ENCODE measurements around the gene SEC24B.
A peak's percentile ranks its signal among the peaks of the same experiment; 100 is the strongest.

SEC24B gene

GRCh38 chr4:109433205-109434006 lies at the start of gene SEC24B:
Gene SEC24B (plus strand): TSS chr4:109433815. CDS start chr4:109433870, 55 bp downstream.
- peak; percentile 87 for DNase-seq (ENCODE audit: low spot score)
- peak; percentile 84 for FAIRE-seq

GRCh38 chr4:109383823-109384222 lies 49.8 kb upstream of the SEC24B start:
- FAIRE-seq, result no peak
- no peak for DNase-seq (ENCODE audit: low spot score)

- DNase-seq (ENCODE audit: low spot score) (no peak), FAIRE-seq (no peak)
Measured at GRCh38 chr4:109385260-109385659, 48.4 kb upstream of the SEC24B start.

GRCh38 chr4:109389369-109390114 lies 44.1 kb upstream of the SEC24B start:
- FAIRE-seq, result no peak

GRCh38 chr4:109390115-109390768 lies 43.4 kb upstream of the SEC24B start:
- no peak for FAIRE-seq
- no peak for DNase-seq (ENCODE audit: low spot score)

More at GRCh38 chr4:109389369-109390114, 44.1 kb upstream of the SEC24B start:
- no peak for DNase-seq (ENCODE audit: low spot score)

- FAIRE-seq (no peak), DNase-seq (ENCODE audit: low spot score) (no peak)
Measured at GRCh38 chr4:109395694-109396093, 37.9 kb upstream of the SEC24B start.

GRCh38 chr4:109398928-109399327 lies 34.7 kb upstream of the SEC24B start:
- DNase-seq (ENCODE audit: low spot score), result no peak
- no peak for FAIRE-seq

GRCh38 chr4:109406337-109406931 lies 27.2 kb upstream of the SEC24B start:
- FAIRE-seq (peak; percentile 53), DNase-seq (ENCODE audit: low spot score) (peak; percentile 38)

GRCh38 chr4:109407027-109407737 lies 26.4 kb upstream of the SEC24B start:
- no peak for FAIRE-seq
- DNase-seq (ENCODE audit: low spot score), result no peak

GRCh38 chr4:109408711-109409110 lies 24.9 kb upstream of the SEC24B start:
- DNase-seq (ENCODE audit: low spot score) (no peak), FAIRE-seq (no peak)

- DNase-seq (ENCODE audit: low spot score) (no peak), FAIRE-seq (no peak)
Measured at GRCh38 chr4:109410226-109410625, 23.4 kb upstream of the SEC24B start.

- peak; percentile 62 for DNase-seq (ENCODE audit: low spot score)
- no peak for FAIRE-seq
Measured at GRCh38 chr4:109410776-109411175, 22.8 kb upstream of the SEC24B start.

GRCh38 chr4:109411964-109412363 lies 21.7 kb upstream of the SEC24B start:
- DNase-seq (ENCODE audit: low spot score), result no peak
- FAIRE-seq, result no peak

- FAIRE-seq (no peak), DNase-seq (ENCODE audit: low spot score) (no peak)
Measured at GRCh38 chr4:109412776-109413175, 20.8 kb upstream of the SEC24B start.

- FAIRE-seq, result no peak
- DNase-seq (ENCODE audit: low spot score), result no peak
Measured at GRCh38 chr4:109414938-109415337, 18.7 kb upstream of the SEC24B start.

GRCh38 chr4:109418588-109418987 lies 15.0 kb upstream of the SEC24B start:
- FAIRE-seq, result no peak
- no peak for DNase-seq (ENCODE audit: low spot score)

- FAIRE-seq (no peak), DNase-seq (ENCODE audit: low spot score) (no peak)
Measured at GRCh38 chr4:109419679-109420078, 13.9 kb upstream of the SEC24B start.

GRCh38 chr4:109424093-109424841 lies 9.3 kb upstream of the SEC24B start:
- no peak for FAIRE-seq
- no peak for DNase-seq (ENCODE audit: low spot score)

- no peak for DNase-seq (ENCODE audit: low spot score)
- FAIRE-seq, result no peak
Measured at GRCh38 chr4:109425405-109425804, 8.2 kb upstream of the SEC24B start.

GRCh38 chr4:109429545-109429944 lies 4.1 kb upstream of the SEC24B start:
- FAIRE-seq (no peak), DNase-seq (ENCODE audit: low spot score) (no peak)

All from urothelium cell line (cell line).